SK-N-MC (cell line): ENCODE data around the gene TMEM205.
"Not testable (repeated sequence)": the region's sequence is repeated elsewhere in the genome, so short reads cannot be mapped to it uniquely, and the experiment has no call there.

Experiments used
- DNase-seq: peaks from one replicate; pipeline ENCODE4 v3.0.0-alpha.2; 2011; ENCODE audit warnings: low read depth, low spot score
- H3K27ac ChIP-seq: fragments of 200-600 bp; sonication (generic); 2 replicates; pipeline ENCODE4 v1.5.1; 2016; ENCODE audit warnings: mixed run types
- H3K36me3 ChIP-seq: fragments of 200-600 bp; sonication (generic); 2 replicates; pipeline ENCODE4 v1.6.1; 2017; ENCODE audit warnings: antibody characterized with exemption, low read length, mixed read lengths; ENCODE audit not compliant: insufficient read depth
- H3K4me3 ChIP-seq: fragments of 200-600 bp; sonication (generic); 2 replicates; pipeline ENCODE4 v1.5.1; 2016
- H3K9ac ChIP-seq: fragments of 200-600 bp; sonication (generic); 2 replicates; pipeline ENCODE4 v1.8.0; 2017; ENCODE audit warnings: mixed run types, mixed read lengths; ENCODE audit not compliant: insufficient read length
- H3K9me3 ChIP-seq: fragments of 200-600 bp; sonication (generic); 2 replicates; pipeline ENCODE4 v1.6.1; 2017; ENCODE audit warnings: low read depth, mild to moderate bottlenecking, antibody characterized with exemption, low read length, moderate library complexity, mixed read lengths
- EZH2 ChIP-seq: fragments of 200-600 bp; sonication (generic); IDR thresholded peaks from one replicate; pipeline ENCODE4 v1.6.1; 2017; ENCODE audit warnings: antibody characterized with exemption
- FOXP2 ChIP-seq: optimal IDR thresholded peaks from 2 replicates; pipeline ENCODE3; 2011; ENCODE audit warnings: mild to moderate bottlenecking, moderate library complexity; ENCODE audit not compliant: insufficient read depth; ENCODE audit errors: extremely low read length, control extremely low read depth
- POLR2AphosphoS5 ChIP-seq: IDR thresholded peaks from 2 replicates; pipeline ENCODE4 v1.6.1; 2012; ENCODE audit warnings: mild to moderate bottlenecking, low read depth, low read length, borderline replicate concordance

TMEM205 gene

DNA sequence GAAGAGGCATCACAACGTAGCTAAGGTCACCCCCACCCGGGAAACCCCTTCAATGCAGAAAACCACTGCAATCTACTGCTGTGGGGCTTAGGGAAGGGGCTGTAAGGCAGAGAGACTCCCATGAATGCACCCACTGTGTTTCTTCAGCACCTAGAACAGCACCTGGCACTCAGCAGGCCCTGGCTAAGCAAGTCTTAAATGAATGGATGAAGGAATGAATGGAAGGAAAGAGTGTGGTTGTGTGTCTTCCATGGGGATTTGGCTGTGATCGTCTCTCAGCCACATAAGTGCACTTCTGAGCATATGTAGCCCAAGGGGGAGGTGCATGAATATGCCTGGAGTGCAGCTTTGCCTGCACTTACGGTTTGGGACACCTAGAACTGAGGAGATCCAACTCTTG, 3.1 kb upstream of the TMEM205 start:
- TF ChIP-seq POLR2AphosphoS5 (no peak), EZH2 (no peak), FOXP2 (no peak)
- Histone ChIP-seq H3K4me3 (no peak overlapping the region), H3K9ac (no peak overlapping the region), H3K9me3 (no peaks in the 10 kb centered on the region), H3K36me3 (no peaks in the 10 kb centered on the region), H3K27ac (no peak overlapping the region)
- DNase-seq = no peak

DNA sequence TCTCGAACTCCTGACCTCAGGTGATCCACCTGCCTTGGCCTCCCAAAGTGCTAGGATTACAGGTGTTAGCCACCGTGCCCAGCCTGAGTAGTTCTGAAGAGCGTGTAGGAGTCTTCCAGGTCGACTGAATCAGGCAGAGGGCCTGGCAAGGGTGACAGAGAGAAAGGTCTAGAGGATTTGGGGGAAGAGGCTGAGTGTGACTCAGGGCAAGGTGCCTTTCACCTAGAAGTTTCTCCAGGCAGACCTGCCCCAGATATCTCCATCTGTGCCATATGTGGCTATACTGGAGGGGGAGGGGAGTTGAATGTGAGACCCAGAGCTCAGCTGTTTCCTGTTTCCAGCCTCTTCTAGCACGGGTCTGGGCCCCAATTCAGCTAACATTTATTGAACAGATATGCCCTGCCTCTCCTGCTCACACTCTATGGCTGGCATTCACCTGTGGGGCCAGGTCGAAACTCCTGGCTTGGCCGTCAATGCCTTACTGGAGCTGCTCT, 1.5 kb upstream of the TMEM205 start:
- no peaks in the 10 kb centered on the region for H3K9me3 ChIP-seq
- TF ChIP-seq POLR2AphosphoS5 (no peak), FOXP2 (no peak), EZH2 (no peak)
- H3K4me3 ChIP-seq = no peak overlapping the region
- no peak overlapping the region for H3K27ac ChIP-seq
- H3K36me3 ChIP-seq = no peaks in the 10 kb centered on the region
- no peak for DNase-seq
- H3K9ac ChIP-seq = no peak overlapping the region

DNA sequence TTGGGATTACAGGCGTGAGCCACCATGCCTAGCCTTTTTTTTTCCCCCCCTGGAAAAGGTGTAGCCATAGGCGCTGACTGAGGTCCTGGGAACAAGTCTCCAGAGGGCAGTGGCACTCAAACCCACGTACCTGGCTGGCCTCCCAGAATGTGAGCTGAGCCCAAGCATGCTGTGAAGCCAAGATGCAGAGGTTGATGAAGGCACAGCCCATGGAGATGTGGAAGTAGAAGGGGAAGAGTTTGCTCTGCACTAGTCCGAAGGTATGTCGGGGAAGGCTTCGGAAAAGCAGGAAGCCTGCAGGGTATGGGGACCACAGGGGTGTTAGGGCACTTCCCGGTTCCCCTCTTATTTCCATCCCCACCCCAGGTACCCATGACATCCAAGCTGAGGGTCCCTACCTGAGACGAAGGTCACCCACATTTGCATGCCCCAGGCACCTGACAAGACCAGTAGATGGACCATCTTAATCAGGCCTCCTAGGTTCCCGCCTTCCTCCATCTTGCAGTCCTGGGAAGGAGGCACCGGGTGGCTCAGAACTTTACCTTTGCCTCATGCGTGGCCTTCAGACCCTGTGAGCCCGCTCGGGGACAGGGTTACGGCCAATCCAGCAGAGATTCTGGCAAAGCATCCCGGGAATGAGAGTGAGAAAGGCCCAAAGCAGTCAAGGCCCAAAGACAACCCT, 805 bp downstream of the TMEM205 start:
- H3K9ac ChIP-seq = peak overlapping the region; percentile 82
- H3K36me3 ChIP-seq = peaks cover 5% of the 10 kb centered on the region; the same call in 1 of the 2 replicates
- no peaks in the 10 kb centered on the region for H3K9me3 ChIP-seq
- H3K4me3 ChIP-seq = peak overlapping the region; percentile 97
- no peak for TF ChIP-seq EZH2
- TF ChIP-seq POLR2AphosphoS5 = no peak
- TF ChIP-seq FOXP2 = no peak
- no peak for DNase-seq
- H3K27ac ChIP-seq = no peak overlapping the region

DNA sequence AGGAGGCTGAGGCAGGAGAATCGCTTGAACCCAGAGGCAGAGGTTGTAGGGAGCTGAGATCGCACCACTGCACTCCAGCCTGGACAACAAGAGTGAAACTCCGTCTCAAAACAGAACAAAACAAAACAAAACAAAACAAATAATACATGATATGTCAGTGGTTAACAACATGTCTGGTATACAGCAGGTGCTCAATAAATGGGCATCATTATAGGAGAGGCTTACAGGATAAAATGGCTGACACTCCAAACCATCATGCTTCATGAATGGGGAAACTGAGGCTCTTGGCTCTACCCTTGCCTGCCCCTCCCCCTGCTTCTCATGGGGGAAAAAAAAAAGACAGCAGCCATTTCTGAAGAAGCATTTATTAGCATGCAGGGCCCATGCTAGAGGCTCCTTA, 3.6 kb downstream of the TMEM205 start:
- H3K9me3 ChIP-seq = no peaks in the 10 kb centered on the region
- H3K36me3 ChIP-seq = peaks cover 5% of the 10 kb centered on the region; the same call in 1 of the 2 replicates
- H3K9ac ChIP-seq = no peak overlapping the region
- TF ChIP-seq POLR2AphosphoS5 (no peak), FOXP2 (no peak), EZH2 (no peak)
- no peak for DNase-seq
- H3K4me3 ChIP-seq = no peak overlapping the region
- no peak overlapping the region for H3K27ac ChIP-seq

DNA sequence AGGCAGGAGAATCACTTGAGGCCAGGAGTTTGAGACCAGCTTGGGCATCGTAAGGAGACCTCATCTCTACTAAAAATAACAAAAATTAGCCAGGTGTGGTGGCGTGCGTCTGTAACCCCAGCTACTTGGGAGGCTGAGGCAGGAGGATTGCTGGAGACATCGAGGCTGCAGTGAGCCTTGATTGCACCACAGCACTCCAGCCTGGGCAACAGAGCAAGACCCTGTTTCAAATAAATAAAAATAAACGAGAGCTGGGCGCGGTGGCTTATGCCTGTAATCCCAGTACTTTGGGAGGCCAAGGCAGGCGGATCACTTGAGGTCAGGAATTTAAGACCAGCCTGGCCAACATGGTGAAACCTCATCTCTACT, 6.0 kb downstream of the TMEM205 start:
- H3K9me3 ChIP-seq, H3K9ac ChIP-seq, DNase-seq, H3K27ac ChIP-seq: not testable (repeated sequence)
- peaks cover 14% of the 10 kb centered on the region; the same call in 1 of the 2 replicates for H3K36me3 ChIP-seq
- H3K4me3 ChIP-seq = peak overlapping the region; percentile 83

DNA sequence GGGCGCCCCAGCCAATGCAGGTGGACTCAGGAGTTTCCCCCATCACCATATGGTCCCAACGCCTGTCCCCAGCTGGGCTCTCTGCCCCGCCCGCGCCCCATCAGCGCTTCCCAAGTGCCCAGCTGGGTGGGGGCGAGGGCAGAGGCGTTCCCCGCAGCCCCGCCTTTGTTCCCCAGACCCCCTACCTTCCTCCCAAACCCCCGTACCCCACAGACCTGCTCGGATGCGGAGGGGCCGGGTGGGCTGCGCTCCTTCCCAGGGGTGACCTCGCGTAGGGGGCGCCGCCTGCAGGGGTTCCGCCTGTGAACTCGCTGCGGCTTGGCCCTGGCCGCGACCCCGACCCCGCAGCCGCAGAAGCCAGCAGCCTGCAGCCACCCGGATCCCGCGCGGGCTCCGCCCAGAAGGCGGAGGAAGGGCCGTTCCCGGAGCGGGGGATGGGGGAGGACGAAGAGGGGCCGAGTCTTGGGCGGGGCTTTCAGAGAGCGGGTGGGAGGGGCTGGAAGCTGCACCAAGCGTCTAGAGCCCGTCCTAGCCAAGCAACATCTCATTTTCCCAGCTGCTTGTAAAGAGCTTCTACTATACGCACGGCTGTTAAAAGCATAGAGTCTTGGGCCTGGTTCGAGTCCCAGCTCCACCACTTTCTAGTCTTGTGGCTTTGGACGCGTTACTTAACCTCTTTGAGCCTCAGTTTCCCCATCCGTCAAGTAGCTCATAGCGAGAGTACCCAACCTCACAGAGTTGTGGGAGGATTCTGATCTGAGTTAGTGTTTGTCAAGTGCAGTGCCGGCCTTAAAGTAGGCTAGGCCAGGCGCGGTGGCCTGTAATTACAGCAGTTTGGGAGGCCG, 6.6 kb downstream of the TMEM205 start, which contains the start of gene RAB3D:
TSS of gene RAB3D (minus strand) at position 404 of the 845 bp plus-strand sequence. CDS start 2,258 bp downstream, outside the sequence.
- H3K9ac ChIP-seq = peak within 1 kb of the TSS; percentile 71
- no peak for DNase-seq
- H3K27ac ChIP-seq = no peak within 1 kb of the TSS
- no peak for TF ChIP-seq FOXP2
- peak; percentile 68; the same call in 1 of the 2 replicates for TF ChIP-seq POLR2AphosphoS5
- H3K36me3 ChIP-seq = peaks cover 16% of the 10 kb centered on the region; the same call in 1 of the 2 replicates
- H3K9me3 ChIP-seq = no peaks in the 10 kb centered on the region
- H3K4me3 ChIP-seq = peak within 1 kb of the TSS; percentile 83

DNA sequence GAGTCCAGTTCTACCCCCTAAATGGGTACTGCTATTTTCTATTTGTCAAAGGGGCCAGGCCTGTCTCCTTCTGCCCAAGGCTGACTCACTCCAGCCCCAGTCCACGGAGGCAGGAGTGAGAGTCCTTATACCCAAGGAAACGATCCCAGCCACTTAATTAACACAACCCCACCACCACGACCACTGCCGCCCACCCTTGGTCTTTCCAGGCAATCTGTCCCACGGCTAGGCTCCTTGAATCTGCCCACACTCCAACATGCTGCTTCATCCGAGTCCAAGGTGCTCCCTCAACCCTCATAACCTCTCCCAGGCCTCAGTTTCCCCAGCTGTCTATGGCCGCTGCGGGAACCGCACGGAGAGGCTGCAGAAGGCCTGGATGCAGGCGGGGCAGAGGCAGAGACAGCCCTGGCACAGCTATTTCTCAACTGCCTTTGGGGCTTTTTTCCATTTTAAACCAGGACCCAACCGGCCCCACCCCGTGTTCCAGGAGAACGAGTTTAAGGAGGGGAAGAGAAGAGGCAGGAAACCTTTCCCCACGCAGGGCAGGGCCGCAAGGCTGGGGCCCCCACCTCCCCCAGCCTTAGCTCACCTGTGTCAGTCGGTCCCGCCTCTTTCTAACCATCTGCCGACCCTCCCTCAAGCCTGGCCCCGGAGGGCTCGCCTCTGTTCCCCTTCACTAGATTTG, 7.4 kb downstream of the TMEM205 start:
- Histone ChIP-seq H3K4me3 (peak overlapping the region; percentile 83), H3K9me3 (no peaks in the 10 kb centered on the region), H3K9ac (peak overlapping the region; percentile 71), H3K36me3 (peaks cover 16% of the 10 kb centered on the region; the same call in 1 of the 2 replicates), H3K27ac (no peak overlapping the region)
- no peak for DNase-seq
- TF ChIP-seq EZH2 = no peak
- TF ChIP-seq FOXP2 = no peak
- TF ChIP-seq POLR2AphosphoS5 = no peak

DNA sequence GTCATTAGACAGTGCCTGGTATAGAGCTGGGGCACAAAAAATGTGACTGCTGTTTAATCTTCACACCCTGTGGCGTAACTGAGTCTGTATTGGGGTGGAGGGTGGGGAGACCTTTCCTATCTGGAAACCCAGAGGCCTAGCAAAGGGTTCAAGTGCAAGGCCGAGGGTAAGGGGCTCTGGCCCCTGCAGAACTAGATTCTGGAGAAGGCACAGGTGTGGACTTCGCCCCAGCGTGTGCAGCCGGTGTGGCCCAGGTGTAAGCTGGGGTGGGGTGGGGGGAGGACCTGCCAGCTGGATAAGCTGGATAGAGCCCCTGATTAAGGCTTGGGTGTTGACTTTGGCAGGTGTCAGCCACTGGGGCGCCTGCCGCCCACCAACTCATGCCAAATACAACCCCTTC, 7.9 kb downstream of the TMEM205 start:
- Histone ChIP-seq H3K9me3 (no peaks in the 10 kb centered on the region), H3K36me3 (peaks cover 16% of the 10 kb centered on the region; the same call in 1 of the 2 replicates), H3K9ac (no peak overlapping the region), H3K27ac (no peak overlapping the region), H3K4me3 (no peak overlapping the region)
- DNase-seq = no peak
- TF ChIP-seq FOXP2 = no peak
- TF ChIP-seq EZH2 = no peak
- no peak for TF ChIP-seq POLR2AphosphoS5
